Epidermal melanocyte (primary cell): ENCODE data around the gene ZMAT5.

Experiments
- DNase-seq: peaks from one replicate; pipeline ENCODE4 v3.0.0; 2011; ENCODE audit warnings: low spot score; ENCODE audit not compliant: insufficient read length

ZMAT5 gene

GRCh38 chr22:29787371-29787980, 20.7 kb upstream of the ZMAT5 start:
- DNase-seq, result no peak

GRCh38 chr22:29786031-29786430, 19.2 kb upstream of the ZMAT5 start:
- no peak for DNase-seq

- no peak for DNase-seq
Measured at GRCh38 chr22:29784451-29785361, 17.9 kb upstream of the ZMAT5 start.

GRCh38 chr22:29782061-29782845, 15.4 kb upstream of the ZMAT5 start:
- DNase-seq, result no peak

- DNase-seq, result peak; percentile 66
Measured at GRCh38 chr22:29780748-29781676, 14.2 kb upstream of the ZMAT5 start.

GRCh38 chr22:29780220-29780619, 13.4 kb upstream of the ZMAT5 start:
- DNase-seq, result no peak

- DNase-seq, result no peak
Measured at GRCh38 chr22:29773233-29773632, 6.4 kb upstream of the ZMAT5 start.

- no peak for DNase-seq
Measured at GRCh38 chr22:29772170-29772641, 5.4 kb upstream of the ZMAT5 start.

- no peak for DNase-seq
Measured at GRCh38 chr22:29769723-29770321, 3.0 kb upstream of the ZMAT5 start.

GRCh38 chr22:29768052-29768693, 1.4 kb upstream of the ZMAT5 start:
- DNase-seq, result no peak

GRCh38 chr22:29767171-29768051, 604 bp upstream of the ZMAT5 start, which contains the start of gene UQCR10:
UQCR10 (plus strand) TSS chr22:29767369; CDS start chr22:29767399, 30 bp downstream.
- peak; percentile 89 for DNase-seq

- no peak for DNase-seq
Measured at GRCh38 chr22:29765905-29766631, 739 bp downstream of the ZMAT5 start.

- DNase-seq, result no peak
Measured at GRCh38 chr22:29762263-29762662, 4.5 kb downstream of the ZMAT5 start.

GRCh38 chr22:29758959-29759358, 7.8 kb downstream of the ZMAT5 start:
- no peak for DNase-seq

- DNase-seq, result no peak
Measured at GRCh38 chr22:29758068-29758622, 8.7 kb downstream of the ZMAT5 start.

GRCh38 chr22:29757096-29757495, 9.7 kb downstream of the ZMAT5 start:
- DNase-seq, result no peak

- no peak for DNase-seq
Measured at GRCh38 chr22:29756341-29756740, 10.5 kb downstream of the ZMAT5 start.

GRCh38 chr22:29755889-29756288, 10.9 kb downstream of the ZMAT5 start:
- no peak for DNase-seq
